ENCODE results near the gene TFG. TPM values are rescaled to one million over a fixed set of nuclear protein-coding genes. Genes with fewer than 3 reads are reported as not detected.
A peak's percentile ranks its signal among the peaks of the same experiment; 100 is the strongest.

The TFG gene
- total and polyA plus RNA-seq, 2 experiments from 2014 or later, result 87.6 to 88.5 TPM

GRCh38 chr3:100682056-100682853 is 27.0 kb upstream of the TFG start:
- peak; percentile 50 for ATAC-seq
- H2AFZ ChIP-seq, result peak overlapping the region; percentile 59; the same call in 1 of the 2 replicates

More at GRCh38 chr3:100682056-100682853, 27.0 kb upstream of the TFG start:
- no peak overlapping the region for H3K27ac Mint-ChIP-seq
- H3K27me3 Mint-ChIP-seq (ENCODE audit: insufficient read depth, low read depth, poor library complexity), result no peaks in the 10 kb centered on the region
- Histone ChIP-seq H3K9me2 (ENCODE audit: insufficient read depth) (no peaks in the 10 kb centered on the region), H3K4me1 (ENCODE audit: insufficient read depth) (no peaks in the 10 kb centered on the region), H3K4me3 (no peak overlapping the region), H3F3A (replicated peaks; ENCODE audit: low read depth) (no peaks in the 10 kb centered on the region), H3K4me2 (no peak overlapping the region), H3K27ac (ENCODE audit: low read depth) (no peak overlapping the region), H3K27me3 (ENCODE audit: insufficient read depth) (no peaks in the 10 kb centered on the region), H3K79me2 (replicated peaks; ENCODE audit: insufficient read depth) (no peaks in the 10 kb centered on the region), H4K20me1 (replicated peaks; ENCODE audit: insufficient read depth) (no peaks in the 10 kb centered on the region), H3K36me3 (ENCODE audit: insufficient read depth) (no peaks in the 10 kb centered on the region)
- no peaks in the 10 kb centered on the region for H3K4me1 Mint-ChIP-seq
- no peak overlapping the region for H3K4me3 Mint-ChIP-seq
- H3K36me3 Mint-ChIP-seq (ENCODE audit: low read depth), result no peaks in the 10 kb centered on the region
- no peaks in the 10 kb centered on the region for H3K9me3 Mint-ChIP-seq
- TF ChIP-seq NANOG (IDR thresholded peaks at IDR 0.05; ENCODE audit: borderline replicate concordance) (no peak), ETS1 (IDR thresholded peaks at IDR 0.05) (no peak), REST (IDR thresholded peaks at IDR 0.05; ENCODE audit: unreplicated experiment) (no peak), POLR2AphosphoS5 (IDR thresholded peaks at IDR 0.05; ENCODE audit: low read depth) (no peak), EZH2phosphoT487 (IDR thresholded peaks at IDR 0.05; ENCODE audit: unreplicated experiment) (no peak), CTCF (conservative IDR thresholded peaks at IDR 0.05; ENCODE audit: low read depth in 2 of 2) (no peak), ZNF331 (CRISPR knock-in tag; IDR thresholded peaks at IDR 0.05; ENCODE audit: low read depth) (no peak), JUNB (IDR thresholded peaks at IDR 0.05; ENCODE audit: unreplicated experiment) (no peak), EZH2 (IDR thresholded peaks at IDR 0.05; ENCODE audit: low read depth, unreplicated experiment) (no peak), STAT1 (IDR thresholded peaks at IDR 0.05; ENCODE audit: unreplicated experiment) (no peak)
- DNase-seq (ENCODE audit: low spot score), result peak; percentile 2
